ENCODE results near the gene RPRD1A.
"Not testable (repeated sequence)": the region's sequence is repeated elsewhere in the genome, so short reads cannot be mapped to it uniquely, and the experiment has no call there.

RPRD1A gene

GRCh38 chr18:36075862-36076587 is 8.7 kb upstream of the RPRD1A start:
- no peak for DNase-seq

GRCh38 chr18:36074435-36074834 is 7.1 kb upstream of the RPRD1A start:
- DNase-seq = no peak

- no peak for DNase-seq
Measured at GRCh38 chr18:36073676-36074075, 6.3 kb upstream of the RPRD1A start.

GRCh38 chr18:36072406-36072805 is 5.0 kb upstream of the RPRD1A start:
- not testable (repeated sequence) for DNase-seq

- DNase-seq = no peak
Measured at GRCh38 chr18:36066686-36067054, 689 bp downstream of the RPRD1A start.

GRCh38 chr18:36066001-36066400 is 1.4 kb downstream of the RPRD1A start:
- DNase-seq = no peak

GRCh38 chr18:36064809-36065079 is 2.6 kb downstream of the RPRD1A start:
- not testable (repeated sequence) for DNase-seq

- no peak for DNase-seq
Measured at GRCh38 chr18:36064027-36064808, 3.1 kb downstream of the RPRD1A start.

GRCh38 chr18:36058674-36059073 is 8.7 kb downstream of the RPRD1A start:
- DNase-seq = no peak

- DNase-seq = no peak
Measured at GRCh38 chr18:36051760-36052159, 15.6 kb downstream of the RPRD1A start.

GRCh38 chr18:36050479-36050878 is 16.9 kb downstream of the RPRD1A start:
- DNase-seq = no peak

- no peak for DNase-seq
Measured at GRCh38 chr18:36047521-36047920, 19.8 kb downstream of the RPRD1A start.

- DNase-seq = no peak
Measured at GRCh38 chr18:36046898-36047297, 20.5 kb downstream of the RPRD1A start.

GRCh38 chr18:36045241-36045991 is 21.9 kb downstream of the RPRD1A start:
- DNase-seq = no peak

- DNase-seq = no peak
Measured at GRCh38 chr18:36043153-36043552, 24.2 kb downstream of the RPRD1A start.

- no peak for DNase-seq
Measured at GRCh38 chr18:36041146-36041545, 26.2 kb downstream of the RPRD1A start.

- DNase-seq = no peak
Measured at GRCh38 chr18:36038102-36038663, 29.2 kb downstream of the RPRD1A start.

GRCh38 chr18:36035253-36035652 is 32.1 kb downstream of the RPRD1A start:
- no peak for DNase-seq

GRCh38 chr18:36034299-36034895 is 33.0 kb downstream of the RPRD1A start:
- DNase-seq = no peak

GRCh38 chr18:36031903-36032302 is 35.5 kb downstream of the RPRD1A start:
- no peak for DNase-seq

GRCh38 chr18:36031407-36031806 is 36.0 kb downstream of the RPRD1A start:
- no peak for DNase-seq

- no peak for DNase-seq
Measured at GRCh38 chr18:36028859-36029258, 38.5 kb downstream of the RPRD1A start.

GRCh38 chr18:36025025-36025424 is 42.3 kb downstream of the RPRD1A start:
- DNase-seq = no peak

All from activated T-cell treated with anti-CD3 and anti-CD28 coated beads for 4 hours (primary cell).